ENCODE data around the gene HPGDS. TPM values are rescaled to one million over a fixed set of nuclear protein-coding genes. Genes with fewer than 3 reads are reported as not detected.

The HPGDS gene
- total and polyA plus RNA-seq, 4 donors = 0.08 to 4.9 (median 0.18) TPM

GRCh38 chr4:94365304-94365703, 22.7 kb upstream of the HPGDS start:
- H3K4me1 ChIP-seq (ENCODE audit: control insufficient read depth in 4 of 4, insufficient read depth in 4 of 4, low read length in 3 of 4) = no peaks in the 10 kb centered on the region
- H3K27ac ChIP-seq (ENCODE audit: low read depth in 1 of 2, low read length in 2 of 2) = no peak overlapping the region
- WGBS = 88% methylated on average over 1 of the region's 1 CpG
- H3K9ac ChIP-seq (ENCODE audit: low read depth in 1 of 2, low read length in 2 of 2) = no peak overlapping the region
- H3K27me3 ChIP-seq (ENCODE audit: control insufficient read depth in 4 of 4, insufficient read depth in 4 of 4, low read length in 3 of 4) = no peaks in the 10 kb centered on the region
- TF ChIP-seq TAF1 (conservative IDR thresholded peaks at IDR 0.05) = no peak
- TF ChIP-seq SP1 (IDR thresholded peaks at IDR 0.05) = no peak
- no peak for TF ChIP-seq CTCF (IDR thresholded peaks at IDR 0.05; ENCODE audit: low read depth, low read length, missing input control)
- no peak for TF ChIP-seq FOXA1 (IDR thresholded peaks at IDR 0.05)
- TF ChIP-seq MAX (IDR thresholded peaks at IDR 0.05) = no peak
- TF ChIP-seq ATF3 (IDR thresholded peaks at IDR 0.05) = no peak
- no peak for TF ChIP-seq YY1 (IDR thresholded peaks at IDR 0.05)
- no peak for TF ChIP-seq HNF4G (IDR thresholded peaks at IDR 0.05)
- no peak for TF ChIP-seq JUND (IDR thresholded peaks at IDR 0.05)
- no peak for TF ChIP-seq FOXA2 (IDR thresholded peaks at IDR 0.05)
- no peaks in the 10 kb centered on the region for H3K36me3 ChIP-seq (ENCODE audit: control insufficient read depth in 4 of 4, insufficient read depth in 3 of 4, low read depth in 1 of 4, low read length in 3 of 4)
- H3K4me3 ChIP-seq (ENCODE audit: low read depth in 1 of 3, low read length in 3 of 3) = no peak overlapping the region
- no peaks in the 10 kb centered on the region for H3K9me3 ChIP-seq (ENCODE audit: control insufficient read depth in 4 of 4, low read length in 3 of 4)
- no peak for DNase-seq (ENCODE audit: low spot score)

DNA sequence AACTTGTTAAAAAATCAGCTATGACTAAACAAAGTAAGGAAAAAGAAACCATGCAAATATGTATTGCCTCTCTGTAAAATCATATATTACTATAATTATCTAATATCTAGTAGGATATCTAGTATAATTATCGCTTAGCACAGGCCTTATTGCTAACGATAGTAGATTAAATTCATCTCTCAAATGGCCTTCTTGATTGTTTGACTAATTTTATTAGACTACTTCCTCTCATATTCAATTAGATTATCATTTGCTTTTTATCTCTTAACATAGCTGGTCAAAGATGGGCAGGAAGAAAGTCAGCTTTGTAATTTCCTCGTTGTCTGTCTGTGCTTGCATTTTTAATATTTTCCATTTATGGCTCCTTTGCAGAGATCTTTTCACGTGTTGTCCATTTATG, 21.9 kb upstream of the HPGDS start:
- TF ChIP-seq GABPA (IDR thresholded peaks at IDR 0.05 in 1 of 2, conservative IDR thresholded peaks at IDR 0.05 in 1 of 2) = no peak
- no peak for TF ChIP-seq SP1 (IDR thresholded peaks at IDR 0.05)
- TF ChIP-seq EGR1 (IDR thresholded peaks at IDR 0.05; ENCODE audit: low read depth in 2 of 2) = no peak
- TF ChIP-seq HNF4A (conservative IDR thresholded peaks at IDR 0.05) = no peak
- no peak for TF ChIP-seq NR2F2 (IDR thresholded peaks at IDR 0.05)
- TF ChIP-seq YY1 (IDR thresholded peaks at IDR 0.05) = no peak
- TF ChIP-seq MAX (IDR thresholded peaks at IDR 0.05) = no peak
- no peak for TF ChIP-seq HNF4G (IDR thresholded peaks at IDR 0.05)
- TF ChIP-seq CTCF (IDR thresholded peaks at IDR 0.05; ENCODE audit: low read depth, low read length, missing input control) = no peak
- no peaks in the 10 kb centered on the region for H3K36me3 ChIP-seq (ENCODE audit: control insufficient read depth in 4 of 4, insufficient read depth in 3 of 4, low read depth in 1 of 4, low read length in 3 of 4)
- H3K4me1 ChIP-seq (ENCODE audit: control insufficient read depth in 4 of 4, insufficient read depth in 4 of 4, low read length in 3 of 4) = no peaks in the 10 kb centered on the region
- no peak overlapping the region for H3K4me3 ChIP-seq (ENCODE audit: low read depth in 1 of 3, low read length in 3 of 3)
- no peak overlapping the region for H3K9ac ChIP-seq (ENCODE audit: low read depth in 1 of 2, low read length in 2 of 2)
- no peak for DNase-seq (ENCODE audit: low spot score)
- no peak overlapping the region for H3K27ac ChIP-seq (ENCODE audit: low read depth in 1 of 2, low read length in 2 of 2)
- WGBS = 66% methylated on average over 4 of the region's 4 CpGs
- H3K27me3 ChIP-seq (ENCODE audit: control insufficient read depth in 4 of 4, insufficient read depth in 4 of 4, low read length in 3 of 4) = no peaks in the 10 kb centered on the region
- no peaks in the 10 kb centered on the region for H3K9me3 ChIP-seq (ENCODE audit: control insufficient read depth in 4 of 4, low read length in 3 of 4)

Measured in liver (tissue), 9 donors.